HUDEP-2 (cell line): ENCODE results near the gene RUNX2.

Experiments used
- DNase-seq, 76 experiments: peaks; one replicate each; lab custom pipeline; 2025; ENCODE audit not compliant: unreplicated experiment in 76 of 76; lab: John Stamatoyannopoulos, UW

The RUNX2 gene

DNA sequence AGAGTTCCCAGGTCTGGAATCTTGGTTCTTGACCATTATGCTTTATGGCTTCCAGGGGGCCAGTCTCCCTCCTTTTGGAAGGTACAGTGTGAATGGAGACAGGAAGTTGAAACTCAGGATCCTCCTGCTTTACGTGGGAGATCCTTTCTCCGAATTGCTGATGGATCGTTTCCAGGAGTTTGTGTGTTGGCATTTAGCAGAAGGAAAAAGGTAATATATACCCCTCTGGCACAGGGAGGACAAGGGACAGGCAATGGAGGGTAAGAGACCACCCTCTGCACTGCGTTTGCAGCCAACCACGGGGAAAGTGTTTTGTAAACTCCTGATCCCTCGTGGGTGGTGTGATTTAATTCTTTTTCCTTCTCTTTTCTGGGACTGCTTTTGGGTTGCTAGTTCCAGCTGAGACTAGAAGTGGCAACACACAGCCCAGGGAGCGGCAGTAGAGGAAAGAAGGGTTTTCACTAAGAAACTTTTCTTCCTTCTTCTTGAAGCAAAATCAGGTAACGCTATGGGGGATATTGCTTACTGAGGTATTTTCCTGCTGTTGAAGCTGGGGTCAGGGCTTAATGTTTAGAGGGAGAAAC, 307.2 kb downstream of the RUNX2 start:
- no peak for DNase-seq

DNA sequence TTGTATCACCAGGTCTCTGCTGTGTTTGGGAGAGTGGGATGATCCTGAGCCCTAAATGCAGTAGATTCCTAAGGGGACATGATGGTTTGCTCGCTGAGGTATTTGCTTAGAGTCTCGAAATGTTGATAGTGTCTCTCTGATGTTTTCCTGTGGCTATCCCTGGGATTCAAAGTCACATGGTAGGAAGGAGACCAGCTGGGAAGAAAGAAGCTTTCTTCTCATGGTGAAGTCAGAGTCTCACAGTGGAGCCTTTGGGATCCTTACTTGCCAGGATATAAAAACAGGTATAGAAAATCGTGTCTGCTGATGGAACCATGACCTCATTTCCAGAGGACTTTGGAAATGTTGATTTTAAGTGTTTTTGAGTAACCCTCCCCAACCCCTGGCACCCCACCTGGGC, 308.9 kb downstream of the RUNX2 start:
- no peak for DNase-seq

DNA sequence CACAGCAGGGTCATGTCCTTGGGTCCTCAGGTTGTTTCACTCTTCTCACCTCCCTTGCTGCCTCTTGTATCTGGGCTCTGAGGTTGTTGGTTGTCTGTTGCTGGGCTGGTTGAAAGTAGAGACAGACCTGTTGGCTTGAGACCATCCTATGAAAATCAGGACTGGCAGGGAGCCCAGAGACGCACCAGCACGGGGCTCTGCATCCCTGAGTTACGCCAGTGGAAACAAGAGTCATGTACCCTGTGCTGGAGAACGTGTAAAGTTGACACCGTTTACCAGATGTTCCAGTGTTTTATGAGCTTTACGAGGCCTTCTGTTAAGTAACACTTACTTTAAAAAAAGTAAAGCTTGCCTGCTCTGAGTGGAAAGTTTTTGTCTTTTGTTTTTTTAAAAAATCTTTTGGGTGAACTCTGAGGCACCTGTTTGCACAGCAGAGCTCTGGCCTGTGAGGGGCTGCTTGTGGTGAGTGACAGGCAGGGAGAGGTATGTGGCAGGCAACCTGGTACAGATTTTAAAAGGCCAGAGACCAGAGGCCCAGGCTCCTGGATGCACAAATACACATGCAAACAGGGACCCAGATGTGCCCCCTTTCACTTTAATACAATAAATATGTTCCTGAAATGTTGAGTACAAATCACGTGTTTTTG, 309.6 kb downstream of the RUNX2 start:
- DNase-seq, result no peak

DNA sequence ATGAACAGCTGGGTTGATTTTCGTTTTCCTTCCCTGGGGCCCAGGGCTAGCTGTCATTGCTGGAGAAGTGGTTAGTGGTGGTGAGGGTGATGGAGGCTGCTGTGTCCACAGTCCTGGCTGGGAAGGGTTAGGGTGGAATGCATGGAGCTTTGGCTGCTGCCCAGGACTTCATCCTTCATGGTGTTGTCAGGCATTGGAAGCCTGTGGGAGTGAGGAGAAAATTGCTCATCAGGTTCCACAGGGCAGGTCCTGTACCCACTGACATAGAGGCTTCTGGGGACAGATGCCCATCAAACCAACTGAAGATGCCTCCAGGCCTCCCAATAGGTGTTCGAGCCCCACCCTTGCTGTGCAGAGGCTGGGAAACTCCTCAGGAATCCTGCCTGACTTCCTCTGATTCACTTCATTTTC, 312.0 kb downstream of the RUNX2 start:
- no peak for DNase-seq

DNA sequence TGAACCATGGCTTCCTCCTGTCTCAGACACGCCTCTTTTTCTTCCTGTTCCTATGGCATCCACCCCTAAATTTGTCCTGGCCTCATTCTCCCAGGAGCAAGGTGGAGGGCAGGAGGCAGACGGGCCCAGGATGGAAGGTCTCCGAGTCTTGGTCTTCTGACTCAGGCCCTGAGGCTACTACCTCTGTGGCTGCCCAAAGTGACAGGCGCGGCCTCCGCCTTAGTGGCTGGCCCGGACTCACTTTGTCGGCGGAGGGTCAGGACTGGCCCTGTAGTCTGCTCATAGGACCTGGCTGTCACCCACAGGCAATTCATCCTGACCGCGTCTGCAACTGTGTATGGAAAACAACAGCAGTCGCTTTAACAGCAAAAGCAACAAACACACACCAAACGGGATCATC, 312.7 kb downstream of the RUNX2 start:
- DNase-seq, result no peak

DNA sequence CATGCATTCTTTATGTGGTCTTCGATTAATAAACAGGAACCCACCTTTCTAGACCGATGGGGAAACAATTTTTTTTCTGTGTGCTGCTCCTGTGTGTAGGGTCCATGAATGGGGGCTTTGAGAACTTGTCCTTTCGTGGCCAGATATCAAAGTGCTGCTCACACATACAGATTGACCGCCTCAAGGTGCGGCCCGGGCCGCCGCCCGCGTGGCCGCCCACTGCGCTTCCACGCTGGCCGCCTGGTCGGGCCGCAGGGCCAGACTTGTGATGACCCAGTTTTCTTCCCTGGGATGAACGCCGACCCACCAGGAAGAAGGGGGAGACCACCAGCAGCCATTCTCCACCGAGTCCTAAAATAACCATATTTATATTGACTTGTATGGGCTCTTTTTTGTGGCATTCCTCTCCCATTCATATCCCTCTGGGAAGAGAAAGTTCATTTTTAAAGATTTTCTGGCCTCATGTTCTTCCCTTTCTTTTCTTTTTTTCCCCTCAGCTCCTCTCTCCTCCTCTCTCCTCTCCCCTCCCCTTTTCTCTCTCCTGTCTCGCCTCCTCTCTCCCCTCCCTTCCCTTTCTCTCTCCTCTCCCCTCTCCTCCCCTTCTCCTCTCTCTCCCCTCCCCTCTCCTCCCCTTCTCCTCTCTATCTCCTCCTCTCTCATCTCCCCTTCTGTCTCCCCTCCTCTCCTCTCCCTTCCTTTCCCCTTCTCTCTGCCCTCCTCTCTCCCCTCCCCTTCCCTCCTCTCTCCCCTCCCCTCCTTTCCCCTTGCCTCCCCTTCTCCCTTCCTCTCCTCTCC, 314.4 kb downstream of the RUNX2 start:
- DNase-seq, result no peak

DNA sequence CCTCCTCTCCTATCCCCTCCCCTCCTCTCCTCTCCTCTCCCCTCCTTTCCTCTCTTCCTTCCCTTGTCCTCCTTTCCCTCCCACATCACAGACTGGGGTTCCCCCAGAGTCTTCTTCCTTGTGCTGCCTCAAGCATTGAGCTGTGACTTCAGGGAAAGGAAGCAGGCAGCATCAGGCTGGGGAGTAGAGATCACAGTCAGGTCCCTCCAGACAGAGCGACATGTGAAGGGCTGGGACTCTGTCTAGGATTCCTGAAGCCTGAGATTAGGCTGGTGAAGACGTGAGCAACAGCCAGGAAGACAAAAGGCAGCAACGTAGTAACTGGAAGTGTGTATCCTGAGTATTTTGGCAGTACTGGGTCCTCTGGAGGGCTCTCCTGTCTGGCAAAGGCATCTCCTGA, 315.0 kb downstream of the RUNX2 start:
- DNase-seq, result no peak

DNA sequence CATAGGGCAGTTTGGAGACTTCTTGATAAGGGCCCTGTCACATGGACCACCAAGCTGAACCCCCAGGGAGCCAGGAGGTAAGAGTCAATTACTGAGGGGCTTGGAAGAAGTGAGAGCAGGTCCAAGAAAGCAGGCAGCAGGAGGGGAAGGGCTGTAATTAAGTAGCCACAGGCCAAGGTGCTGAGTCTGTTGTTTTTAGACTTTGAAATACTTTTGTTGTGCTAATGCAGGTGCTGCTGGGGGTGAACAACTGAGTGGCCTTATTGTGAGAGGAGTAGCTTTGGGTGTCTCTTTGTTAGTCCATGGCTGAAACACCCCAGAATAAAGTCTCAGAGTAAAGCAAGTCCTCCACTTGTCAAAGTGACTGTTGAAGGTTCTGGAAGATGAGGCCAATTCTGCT, 316.6 kb downstream of the RUNX2 start:
- DNase-seq, result no peak

DNA sequence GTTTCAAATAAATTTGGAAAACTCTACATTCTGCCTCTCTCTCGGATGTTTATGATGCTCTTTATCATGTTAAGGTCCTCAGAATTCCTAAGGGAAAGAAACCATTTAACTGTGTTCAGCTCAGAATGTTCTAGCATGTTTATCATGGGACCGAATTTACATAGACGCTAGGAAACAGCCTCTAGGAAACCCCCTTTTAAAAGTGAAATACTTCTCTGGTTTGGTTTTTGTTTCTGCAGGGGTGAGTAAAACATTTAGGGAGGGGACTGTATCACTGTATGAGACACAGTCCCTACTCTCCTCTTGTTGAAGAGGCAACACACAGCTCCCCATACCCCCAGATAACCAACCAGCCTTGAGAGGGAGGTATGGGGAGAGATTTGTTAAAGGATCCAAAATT, 317.2 kb downstream of the RUNX2 start:
- no peak for DNase-seq

DNA sequence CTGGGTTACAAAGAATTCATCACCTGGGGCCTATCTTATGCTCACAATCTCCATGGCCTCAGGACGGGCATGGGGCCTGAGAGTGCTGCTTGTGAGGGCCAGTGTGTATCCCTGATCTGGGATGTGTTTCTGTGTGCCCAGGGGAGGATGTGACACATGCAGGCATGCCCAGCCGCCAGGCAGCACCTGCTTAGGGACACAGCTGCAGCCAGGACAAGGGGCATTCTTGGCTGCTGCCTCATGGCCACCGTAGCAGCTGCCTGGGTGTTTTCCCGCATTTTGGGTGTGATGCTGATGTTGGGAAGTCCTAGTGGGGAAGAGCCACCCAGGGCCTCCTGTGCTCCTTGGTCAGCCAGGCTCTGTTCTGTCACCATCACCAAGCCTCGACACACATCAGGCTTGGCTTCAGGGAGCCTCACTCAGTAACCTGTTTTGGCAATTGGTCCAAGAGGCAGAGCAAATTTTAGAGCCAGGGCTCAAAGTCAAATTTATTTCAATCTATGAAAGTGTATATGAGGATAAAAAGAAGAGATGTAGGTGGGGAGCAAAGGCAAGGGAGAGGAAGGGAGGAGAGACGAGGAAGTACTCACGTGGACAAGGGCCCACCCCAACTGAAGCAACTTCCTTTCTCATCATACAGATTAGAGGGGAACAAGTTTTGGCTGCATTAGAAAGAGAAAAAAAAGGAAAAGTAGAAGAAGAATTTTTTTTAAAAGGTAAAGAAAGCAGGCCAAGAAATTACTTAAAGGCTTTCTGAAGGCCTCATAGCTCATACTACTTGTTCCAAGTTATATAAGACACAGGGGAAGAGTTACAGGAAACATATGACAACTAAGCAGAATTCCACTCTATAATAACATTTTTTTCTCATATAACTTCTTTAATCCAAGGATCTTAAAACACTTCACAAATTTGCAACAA, 319.5 kb downstream of the RUNX2 start:
- DNase-seq, result no peak

DNA sequence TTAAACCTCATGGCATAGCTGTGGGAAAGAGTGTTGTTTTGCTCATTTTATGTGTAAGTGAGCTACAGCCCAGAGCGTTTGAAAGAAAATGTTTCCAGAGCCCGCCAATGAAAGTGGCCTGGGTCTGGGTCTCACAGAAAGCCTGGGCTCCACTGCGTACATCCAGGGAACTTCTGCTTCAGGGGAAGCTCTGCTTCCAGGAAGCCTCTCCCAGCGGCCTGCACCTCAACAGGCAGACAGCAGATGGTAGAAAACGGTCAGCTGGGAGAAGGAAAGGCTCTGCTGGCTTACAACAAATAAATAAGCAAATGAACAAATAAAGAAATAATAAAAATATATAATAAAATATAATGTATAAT, 320.1 kb downstream of the RUNX2 start:
- DNase-seq, result no peak

DNA sequence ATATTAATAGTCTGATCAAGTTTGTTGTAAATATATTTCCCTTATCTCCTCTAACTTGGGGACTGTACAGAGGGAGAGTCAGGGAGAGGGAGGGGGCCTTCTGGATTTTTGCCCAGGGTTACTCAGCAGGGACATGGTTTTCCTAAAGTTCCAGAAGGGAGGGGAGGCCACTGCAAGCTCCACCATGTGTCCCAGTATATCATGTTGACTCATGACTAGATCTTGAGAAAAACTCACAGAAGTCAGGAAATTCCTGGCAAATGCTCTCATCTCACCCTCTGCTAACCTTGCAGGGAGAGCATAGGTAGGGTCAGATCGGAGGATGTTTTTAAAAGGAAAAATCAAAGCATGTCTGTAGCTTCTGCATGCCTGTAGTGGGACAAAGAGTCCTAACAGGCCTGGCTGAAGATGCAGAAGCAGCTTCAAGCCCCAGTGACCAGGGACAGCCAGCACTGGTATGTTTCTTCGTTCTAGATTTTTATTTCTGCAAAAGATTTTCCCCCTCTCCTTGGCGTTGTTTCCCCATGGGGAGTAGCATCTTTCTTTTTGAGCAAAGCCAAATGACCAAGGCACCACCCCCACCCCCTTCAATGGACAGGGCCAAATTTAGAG, 322.5 kb downstream of the RUNX2 start:
- no peak for DNase-seq

DNA sequence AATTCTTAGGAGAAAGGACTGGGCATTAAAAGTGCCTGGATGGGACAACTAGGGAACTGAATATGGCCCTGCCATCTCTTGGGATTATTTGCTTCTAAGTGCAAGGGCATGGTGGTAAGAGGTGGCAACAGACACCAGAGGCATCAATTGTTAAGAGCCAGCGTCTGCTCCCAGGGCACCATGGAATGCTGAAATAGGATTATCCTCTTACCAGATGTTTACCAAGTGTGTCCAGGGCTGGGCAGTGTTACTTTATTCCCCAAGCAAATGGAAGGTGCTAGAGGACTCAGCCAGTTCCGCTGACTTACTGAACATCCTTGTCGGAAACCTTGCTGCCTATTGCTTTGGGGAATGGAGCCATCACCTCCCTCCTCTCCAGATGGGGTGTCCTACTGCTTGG, 323.2 kb downstream of the RUNX2 start:
- DNase-seq, result no peak

DNA sequence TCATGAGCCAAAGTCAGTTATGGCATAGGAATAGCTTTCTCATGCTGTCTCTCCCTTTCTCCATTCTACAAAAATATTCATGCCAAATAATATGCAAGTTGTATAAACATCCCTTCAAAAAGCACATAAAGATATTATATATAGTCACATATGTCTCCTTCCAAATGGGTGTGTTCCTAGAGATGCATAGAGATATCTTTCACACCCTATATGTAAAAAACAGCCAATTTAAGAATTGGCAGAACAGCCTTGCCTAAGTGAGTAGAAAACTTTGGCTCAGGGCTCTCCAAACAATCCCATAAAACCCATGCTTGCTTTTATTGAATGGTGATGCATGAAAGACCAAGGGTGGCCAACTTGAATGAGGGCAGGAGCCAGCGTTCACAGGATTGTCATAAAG, 324.3 kb downstream of the RUNX2 start:
- no peak for DNase-seq

DNA sequence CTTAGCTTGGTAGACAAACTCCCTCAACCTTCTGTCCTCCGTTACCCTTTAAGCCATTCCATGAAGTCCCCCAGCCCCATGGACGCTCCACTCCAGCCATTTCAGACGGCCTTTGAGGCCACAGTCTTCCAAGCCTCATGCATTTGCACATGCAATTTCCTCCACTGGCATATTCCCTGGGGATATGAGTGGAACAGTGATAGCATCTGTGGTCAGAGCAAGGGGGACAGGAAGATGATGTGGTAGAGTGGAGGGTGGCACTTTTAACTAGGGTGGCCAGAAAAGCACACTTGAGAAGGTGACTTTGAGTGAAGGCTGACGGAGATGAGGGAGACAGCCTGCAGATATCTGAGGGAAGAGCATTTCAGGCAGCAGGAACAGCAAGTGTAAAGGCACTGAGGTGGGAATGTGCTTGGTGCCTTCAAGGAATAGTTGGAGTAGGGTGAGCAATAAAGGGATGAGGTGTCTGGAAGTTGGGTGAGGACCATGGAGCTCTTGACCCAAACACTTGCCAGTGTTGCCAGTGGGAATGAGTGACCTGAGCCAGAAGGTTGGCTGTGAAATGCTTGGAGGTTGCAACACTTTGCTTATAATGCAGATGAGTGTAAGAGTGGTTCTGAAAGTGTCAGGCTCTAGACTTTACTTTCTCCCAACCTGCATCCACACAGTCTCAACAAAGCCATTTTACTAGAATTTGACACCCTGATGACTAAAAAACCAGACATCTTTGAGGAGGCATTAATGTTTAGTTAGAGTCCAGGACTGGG, 325.2 kb downstream of the RUNX2 start:
- no peak for DNase-seq

DNA sequence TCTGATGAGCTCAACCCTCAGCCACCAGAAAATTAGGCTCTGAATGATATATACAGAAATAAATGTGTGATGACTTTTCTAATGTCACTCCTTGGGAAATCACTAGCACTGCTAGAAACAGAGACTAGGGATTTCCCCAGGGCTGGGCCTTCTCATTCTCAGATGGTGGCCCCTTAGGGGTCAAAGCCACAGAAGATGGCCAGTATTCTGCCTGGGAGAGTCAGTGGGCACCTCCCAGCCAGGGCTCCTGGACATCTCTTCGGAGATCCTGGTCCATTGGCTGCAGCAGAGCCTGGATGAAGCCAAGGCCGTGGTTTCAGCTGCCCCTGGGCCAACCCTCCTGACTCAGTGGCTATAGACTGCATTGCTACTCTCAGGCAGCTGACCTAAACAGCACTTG, 326.5 kb downstream of the RUNX2 start:
- no peak for DNase-seq

DNA sequence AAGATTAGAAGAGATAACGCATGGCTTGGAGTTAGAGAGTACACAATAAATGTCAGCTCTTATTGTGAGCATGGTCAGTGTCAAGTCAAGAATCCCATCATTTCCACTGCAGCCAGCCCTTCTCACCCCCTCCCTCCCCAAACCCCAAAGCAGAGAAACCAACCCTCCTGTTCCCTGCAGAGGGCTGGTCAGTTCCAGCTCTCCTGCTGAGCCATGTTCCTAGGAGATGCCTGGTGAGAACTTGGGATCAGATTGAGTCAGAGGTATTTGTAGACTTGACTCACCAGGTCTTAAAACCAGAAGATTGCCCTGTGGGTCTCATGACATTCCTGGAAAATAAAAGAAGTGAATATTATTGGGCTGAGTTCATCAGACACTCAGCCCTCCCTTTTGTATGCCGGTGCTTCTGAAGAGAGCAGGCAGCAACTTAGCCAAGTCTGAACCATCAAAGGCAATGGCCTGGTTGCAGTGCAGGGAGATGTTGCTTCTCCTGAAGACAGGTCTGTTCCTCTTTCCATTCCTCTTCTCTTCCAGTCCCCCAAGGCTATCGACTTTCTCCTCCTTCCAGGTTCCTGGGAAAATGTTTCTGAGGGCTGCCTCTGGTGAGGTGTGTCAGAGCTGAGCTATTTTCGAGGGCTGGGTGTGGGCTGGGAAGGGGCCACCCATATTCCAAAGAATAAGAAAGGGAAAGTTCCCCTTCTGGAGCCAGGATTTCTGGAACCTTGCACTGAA, 327.8 kb downstream of the RUNX2 start:
- DNase-seq, result no peak

DNA sequence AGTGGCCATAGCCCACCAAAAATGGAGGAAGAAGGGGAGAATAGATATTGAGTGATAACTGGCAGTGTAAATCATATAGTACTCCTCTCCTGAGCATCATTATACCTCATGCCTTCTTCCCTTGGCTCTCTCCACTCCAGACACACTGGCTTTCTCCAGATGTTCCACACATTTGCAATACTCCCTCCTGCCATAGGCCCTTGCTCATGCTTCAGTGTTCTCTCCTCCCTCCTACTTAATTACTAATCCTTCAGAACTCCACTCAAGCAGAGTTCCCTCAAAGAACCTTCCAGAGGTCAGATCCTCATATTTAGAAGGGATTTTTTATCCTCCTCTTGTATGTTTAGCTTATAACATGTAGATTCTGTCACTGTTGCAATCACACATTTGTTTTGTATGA, 329.1 kb downstream of the RUNX2 start:
- no peak for DNase-seq

DNA sequence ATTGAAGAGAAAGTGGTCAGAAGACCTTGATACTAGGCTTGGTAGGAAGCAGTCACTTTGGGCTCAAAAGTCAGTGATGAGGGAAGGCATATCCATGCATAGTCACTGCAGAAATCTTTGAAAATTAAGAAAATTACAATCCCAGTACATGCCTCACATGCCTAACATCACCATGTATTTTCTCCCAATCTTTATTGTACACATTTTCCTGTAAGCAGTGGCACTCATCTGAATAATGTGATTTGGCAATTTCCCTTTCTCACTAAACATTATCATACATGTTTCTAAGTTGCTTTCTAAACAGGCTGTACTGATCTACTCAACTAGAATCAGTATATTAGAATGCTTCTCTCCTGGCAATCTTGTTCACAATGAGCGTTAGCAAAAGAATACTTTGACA, 330.3 kb downstream of the RUNX2 start:
- no peak for DNase-seq
